Activated B cell treated with CpG ODN at 0.5 μM for 24 hours (primary cell): ENCODE results near the gene FER1L5. TPM values are rescaled to one million over a fixed set of nuclear protein-coding genes. Genes with fewer than 3 reads are reported as not detected.

ENCODE experiments used
- ATAC-seq: fragments of 200-7000 bp; cut with Tn5 transposase; one replicate; pipeline ENCODE4 v1.10.0; 2021; ENCODE audit warnings: low read depth, mild to moderate bottlenecking, moderate library complexity
- CTCF ChIA-PET: fragments of 350-600 bp; sonication (Branson Sonifier 250); formaldehyde crosslinking; loops from one replicate; lab custom pipeline; 2021; ENCODE audit warnings: antibody characterized with exemption; lab: Charles Lee
- POLR2A ChIA-PET: fragments of 350-600 bp; sonication (Branson Sonifier 250); formaldehyde crosslinking; loops from one replicate; lab custom pipeline; 2021; ENCODE audit warnings: antibody characterized with exemption; lab: Charles Lee
- DNase-seq: peaks from one replicate; pipeline ENCODE4 v3.0.0; 2022
- H3K27ac Mint-ChIP-seq: one replicate; pipeline ENCODE4 v1.8.0; 2020; ENCODE audit warnings: mixed read lengths
- H3K27me3 Mint-ChIP-seq: one replicate; pipeline ENCODE4 v1.8.0; 2021; ENCODE audit warnings: mixed read lengths
- H3K36me3 Mint-ChIP-seq: one replicate; pipeline ENCODE4 v1.8.0; 2021; ENCODE audit warnings: low read depth, mixed read lengths
- H3K4me1 Mint-ChIP-seq: one replicate; pipeline ENCODE4 v1.8.0; 2021; ENCODE audit warnings: mixed read lengths
- H3K4me3 Mint-ChIP-seq: one replicate; pipeline ENCODE4 v1.8.0; 2020; ENCODE audit warnings: mild to moderate bottlenecking, mixed read lengths
- H3K9me3 Mint-ChIP-seq: one replicate; pipeline ENCODE4 v1.8.0; 2020; ENCODE audit warnings: mixed read lengths
- CTCF ChIP-seq: fragments of 200-600 bp; IDR thresholded peaks from one replicate; pipeline ENCODE4 v1.8.0; 2022; ENCODE audit warnings: antibody characterized with exemption, mild to moderate bottlenecking
- intact Hi-C: fragments of 100-400 bp; cut with micrococcal nuclease; formaldehyde crosslinking; loops from one replicate; pipeline ENCODE4 v1.15.1; 2024
- total RNA-seq: library from RNA; stranded (reverse); gene quantifications from 2 replicates; pipeline ENCODE4 v1.2.3, GENCODE V29; 2022

The FER1L5 gene
- not detected in 2 replicates for total RNA-seq

- no peak within 1 kb of the TSS for H3K27ac Mint-ChIP-seq
- H3K4me3 Mint-ChIP-seq: no peak within 1 kb of the TSS
- DNase-seq (no peak), ATAC-seq (no peak)
- TF ChIP-seq CTCF: no peak
- intact Hi-C loops: no loop called here
- no peaks in the 10 kb centered on the region for H3K36me3 Mint-ChIP-seq
- no peaks in the 10 kb centered on the region for H3K9me3 Mint-ChIP-seq
- POLR2A ChIA-PET: no interaction called here
- H3K27me3 Mint-ChIP-seq: no peaks in the 10 kb centered on the region
- CTCF ChIA-PET: no interaction called here
- H3K4me1 Mint-ChIP-seq: peaks cover 4% of the 10 kb centered on the region
Measured at GRCh38 chr2:96642564-96643360, at the start of gene FER1L5. TSS of gene FER1L5 (plus strand) at chr2:96642764. CDS start at chr2:96642837, 73 bp downstream.

- Mint-ChIP-seq H3K27ac (no peak overlapping the region), H3K4me3 (no peak overlapping the region), H3K27me3 (no peaks in the 10 kb centered on the region), H3K36me3 (peaks cover 74% of the 10 kb centered on the region), H3K4me1 (no peaks in the 10 kb centered on the region), H3K9me3 (no peaks in the 10 kb centered on the region)
- DNase-seq (no peak), ATAC-seq (no peak)
- intact Hi-C loops: no loop called here
- POLR2A ChIA-PET: no interaction called here
- CTCF ChIA-PET: no interaction called here
- no peak for TF ChIP-seq CTCF
Measured at GRCh38 chr2:96594282-96594681, 48.3 kb upstream of the FER1L5 start.

GRCh38 chr2:96594691-96595152 lies 47.8 kb upstream of the FER1L5 start:
- no peak for DNase-seq
- ChIA-PET POLR2A (no interaction called here), CTCF (no interaction called here)
- Mint-ChIP-seq H3K36me3 (peaks cover 78% of the 10 kb centered on the region), H3K9me3 (no peaks in the 10 kb centered on the region), H3K4me3 (no peak overlapping the region), H3K4me1 (no peaks in the 10 kb centered on the region), H3K27ac (no peak overlapping the region), H3K27me3 (no peaks in the 10 kb centered on the region)
- no peak for ATAC-seq
- TF ChIP-seq CTCF: no peak
- intact Hi-C loops: no loop called here

GRCh38 chr2:96596596-96596995 lies 46.0 kb upstream of the FER1L5 start:
- DNase-seq (no peak), ATAC-seq (no peak)
- POLR2A ChIA-PET: no interaction called here
- H3K36me3 Mint-ChIP-seq: peaks cover 88% of the 10 kb centered on the region
- H3K4me1 Mint-ChIP-seq: no peaks in the 10 kb centered on the region
- CTCF ChIA-PET: no interaction called here
- intact Hi-C loops: no loop called here
- H3K4me3 Mint-ChIP-seq: no peak overlapping the region
- no peaks in the 10 kb centered on the region for H3K27me3 Mint-ChIP-seq
- no peaks in the 10 kb centered on the region for H3K9me3 Mint-ChIP-seq
- H3K27ac Mint-ChIP-seq: no peak overlapping the region
- no peak for TF ChIP-seq CTCF

- Mint-ChIP-seq H3K4me3 (no peak overlapping the region), H3K27ac (no peak overlapping the region), H3K9me3 (no peaks in the 10 kb centered on the region), H3K27me3 (no peaks in the 10 kb centered on the region), H3K36me3 (peaks cover 81% of the 10 kb centered on the region), H3K4me1 (no peaks in the 10 kb centered on the region)
- ChIA-PET CTCF (no interaction called here), POLR2A (no interaction called here)
- ATAC-seq: no peak
- no peak for DNase-seq
- intact Hi-C loops: loop anchor here (5.0 kb wide), 1 partner anchor 362 kb away; no protein-coding TSS in a partner anchor
- no peak for TF ChIP-seq CTCF
Measured at GRCh38 chr2:96599941-96600340, 42.6 kb upstream of the FER1L5 start.
